LNCAP (cell line): ENCODE data around the gene ACAT1.

Source experiments
- TF ChIP-seq, protein P1 (sequence below): fragments of 450-650 bp; IDR thresholded peaks from 2 replicates; pipeline ENCODE4 v1.5.1; 2017; ENCODE audit warnings: mild to moderate bottlenecking

Gene ACAT1

DNA sequence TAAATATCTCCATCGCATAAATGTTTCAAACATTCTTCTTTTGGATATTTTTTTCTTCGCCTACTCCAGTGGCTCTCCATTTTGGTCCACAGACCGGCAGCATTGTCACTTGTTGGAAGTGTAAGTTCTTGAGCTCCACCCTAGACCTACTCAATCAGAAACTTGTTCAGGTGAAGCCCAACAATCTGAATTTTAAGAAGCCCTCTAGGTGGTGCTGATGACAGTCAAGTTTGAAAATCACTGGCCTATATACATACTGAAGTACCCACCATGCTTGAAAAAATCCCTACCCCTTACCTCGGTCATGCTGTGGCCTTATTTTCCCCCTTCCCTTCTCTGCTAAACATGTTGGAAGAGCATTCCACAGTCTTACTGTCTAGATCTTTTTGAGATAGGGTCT is 10.2 kb upstream of the ACAT1 start:
- TF ChIP-seq, protein P1, sequence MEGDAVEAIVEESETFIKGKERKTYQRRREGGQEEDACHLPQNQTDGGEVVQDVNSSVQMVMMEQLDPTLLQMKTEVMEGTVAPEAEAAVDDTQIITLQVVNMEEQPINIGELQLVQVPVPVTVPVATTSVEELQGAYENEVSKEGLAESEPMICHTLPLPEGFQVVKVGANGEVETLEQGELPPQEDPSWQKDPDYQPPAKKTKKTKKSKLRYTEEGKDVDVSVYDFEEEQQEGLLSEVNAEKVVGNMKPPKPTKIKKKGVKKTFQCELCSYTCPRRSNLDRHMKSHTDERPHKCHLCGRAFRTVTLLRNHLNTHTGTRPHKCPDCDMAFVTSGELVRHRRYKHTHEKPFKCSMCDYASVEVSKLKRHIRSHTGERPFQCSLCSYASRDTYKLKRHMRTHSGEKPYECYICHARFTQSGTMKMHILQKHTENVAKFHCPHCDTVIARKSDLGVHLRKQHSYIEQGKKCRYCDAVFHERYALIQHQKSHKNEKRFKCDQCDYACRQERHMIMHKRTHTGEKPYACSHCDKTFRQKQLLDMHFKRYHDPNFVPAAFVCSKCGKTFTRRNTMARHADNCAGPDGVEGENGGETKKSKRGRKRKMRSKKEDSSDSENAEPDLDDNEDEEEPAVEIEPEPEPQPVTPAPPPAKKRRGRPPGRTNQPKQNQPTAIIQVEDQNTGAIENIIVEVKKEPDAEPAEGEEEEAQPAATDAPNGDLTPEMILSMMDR, result no peak

DNA sequence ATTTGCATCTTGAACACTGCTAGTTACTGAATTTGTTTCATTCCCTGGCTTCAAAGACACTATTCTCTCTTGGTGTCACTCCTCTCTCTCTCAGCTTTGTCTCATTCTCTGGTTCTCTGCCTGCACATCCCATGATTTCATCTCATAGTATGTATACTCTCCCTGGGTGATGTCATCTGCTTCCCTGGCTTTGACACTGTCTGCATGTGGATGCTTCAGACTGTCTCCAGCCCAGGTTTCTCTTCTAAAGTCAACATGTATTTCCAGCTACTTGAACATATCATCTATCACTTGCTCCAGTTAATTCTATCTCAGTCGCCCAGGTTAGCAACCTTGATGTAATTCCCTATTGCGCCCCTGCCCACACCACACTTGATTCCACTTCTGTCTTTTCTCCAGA is 9.3 kb upstream of the ACAT1 start:
- TF ChIP-seq, protein P1, result no peak

DNA sequence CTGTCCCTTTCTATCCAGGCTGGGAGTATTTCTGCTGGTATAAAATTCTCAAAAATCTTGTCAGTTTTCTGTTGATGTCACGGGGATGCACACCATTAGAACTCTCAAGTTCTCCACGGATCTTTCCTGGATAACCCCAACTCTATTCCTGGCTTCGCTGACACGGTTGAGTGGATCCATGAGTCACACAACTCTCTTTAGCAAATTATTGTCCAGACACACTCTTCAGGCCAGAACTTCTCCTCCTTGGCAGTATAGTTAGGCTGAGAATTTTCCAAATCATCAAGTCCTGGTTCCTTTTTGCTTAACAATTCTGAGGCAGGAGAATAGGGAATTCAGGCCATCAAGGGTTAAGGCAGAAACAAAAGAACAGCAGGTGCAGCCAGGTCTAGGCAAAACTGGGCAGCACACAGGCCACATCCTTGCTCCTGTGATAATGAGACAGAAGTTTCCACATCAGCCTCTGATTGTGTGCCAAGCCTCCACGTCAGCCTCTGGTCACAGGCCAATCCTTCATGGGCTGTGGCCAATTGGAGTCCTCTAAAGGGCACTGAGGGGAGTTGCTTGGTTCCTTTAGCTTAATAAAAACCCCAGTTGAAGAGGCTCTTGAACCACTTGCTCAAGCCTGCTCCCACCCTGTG is 5.7 kb upstream of the ACAT1 start:
- TF ChIP-seq, protein P1, result no peak

DNA sequence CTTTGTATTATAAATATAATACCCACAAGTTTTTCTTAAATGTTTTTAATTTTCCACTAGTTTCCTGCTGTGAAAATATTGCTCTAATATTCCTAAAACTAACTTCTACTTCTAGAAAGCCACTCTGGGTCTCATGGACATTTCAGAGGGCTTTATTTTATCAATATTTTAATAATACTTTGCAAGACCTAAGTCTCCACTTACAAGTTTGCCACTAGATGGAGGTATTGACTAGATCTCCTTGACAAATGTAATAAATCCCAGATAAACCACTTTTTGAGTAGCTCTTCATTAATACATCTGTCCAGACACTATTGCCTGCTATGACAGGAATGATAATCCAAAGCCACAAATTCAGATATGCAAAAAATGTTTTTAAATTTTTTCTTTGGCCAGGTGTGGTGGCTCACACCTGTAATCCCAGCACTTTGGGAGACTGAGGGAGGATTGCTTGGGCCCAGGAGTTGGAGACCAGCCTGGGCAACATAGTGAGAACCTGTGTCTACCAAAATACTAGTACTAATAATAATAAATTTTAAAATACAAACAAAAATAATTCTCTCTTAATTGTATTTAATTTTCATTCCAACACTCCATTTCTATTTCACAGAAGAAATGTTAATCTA is 3.5 kb upstream of the ACAT1 start:
- TF ChIP-seq, protein P1, result peak; percentile 71; the same call in 1 of the 2 replicates

DNA sequence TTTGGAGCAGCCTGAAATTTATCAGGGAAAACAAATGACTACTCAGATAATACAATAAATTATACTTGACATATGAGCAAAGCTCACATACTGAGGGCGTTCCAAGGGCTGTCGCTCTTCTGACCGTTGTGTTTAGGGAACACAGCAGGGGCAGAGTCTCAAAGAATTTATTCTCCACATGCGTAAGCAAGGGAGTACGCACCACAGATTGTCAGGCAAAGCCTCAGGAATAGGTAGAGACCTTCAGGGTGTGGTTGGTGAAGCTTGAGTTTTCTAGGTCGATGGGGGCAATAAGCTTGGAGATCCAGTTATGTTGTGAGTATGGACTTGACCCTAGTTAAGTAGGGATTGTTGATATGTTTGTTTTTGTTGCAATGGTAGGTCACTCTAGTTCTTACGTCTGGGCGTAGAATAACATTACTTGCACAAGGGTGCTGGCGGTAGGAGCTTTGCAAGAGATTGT is 830 bp downstream of the ACAT1 start:
- TF ChIP-seq, protein P1, result no peak

DNA sequence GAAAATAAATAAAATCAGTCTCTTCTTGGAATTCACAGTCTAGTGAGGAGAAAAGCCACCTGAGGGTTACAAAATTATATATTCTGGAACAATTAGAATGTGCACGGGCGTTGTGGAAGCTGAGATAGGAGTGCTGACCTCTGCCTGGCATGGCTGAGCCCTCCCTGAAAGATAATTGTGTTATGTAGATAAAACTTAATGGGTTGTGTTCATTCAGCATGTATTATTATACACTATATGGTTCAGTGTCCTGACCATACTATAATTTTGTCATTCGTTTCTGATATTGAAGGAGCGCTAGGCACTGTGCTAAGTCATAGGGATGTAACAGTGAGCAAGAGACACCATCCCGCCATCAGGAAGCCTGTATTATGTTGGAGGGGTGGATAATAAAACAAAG is 3.7 kb downstream of the ACAT1 start:
- TF ChIP-seq, protein P1, result no peak

DNA sequence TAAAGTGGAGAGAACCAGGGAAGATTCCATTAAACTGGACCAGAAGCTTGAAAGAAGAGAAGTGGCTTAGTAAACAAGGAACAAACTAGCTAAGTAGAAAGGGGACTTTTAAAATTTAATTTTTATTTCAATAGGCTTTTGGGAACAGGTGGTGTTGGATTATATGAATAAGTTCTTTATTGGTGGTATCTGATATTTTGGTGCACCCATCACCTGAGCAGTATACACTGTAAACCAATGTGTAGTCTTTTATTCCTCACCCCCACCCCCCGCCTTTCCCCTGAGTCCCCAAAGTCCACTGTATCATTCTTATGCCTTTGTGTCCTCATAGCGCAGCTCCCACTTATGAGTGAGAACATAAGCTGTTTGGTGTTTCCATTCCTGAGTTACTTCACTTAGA is 7.4 kb downstream of the ACAT1 start:
- TF ChIP-seq, protein P1, result no peak
